BE2C (cell line): ENCODE measurements around the gene LORICRIN.

Experiments
- DNase-seq: peaks from one replicate; pipeline ENCODE4 v3.0.0-alpha.2; 2020
- H3K27me3 ChIP-seq: fragments of 250-450 bp; sonication (Bioruptor Pico); 2 replicates; pipeline ENCODE4 v1.5.1; 2020; ENCODE audit warnings: mild to moderate bottlenecking
- H3K36me3 ChIP-seq: fragments of 250-450 bp; sonication (Bioruptor Pico); 2 replicates; pipeline ENCODE4 v1.5.1; 2020; ENCODE audit warnings: mild to moderate bottlenecking
- H3K4me1 ChIP-seq: fragments of 250-450 bp; sonication (Bioruptor Pico); 2 replicates; pipeline ENCODE4 v1.5.1; 2020
- H3K4me3 ChIP-seq: 2 replicates; pipeline ENCODE4 v1.5.1; 2011; ENCODE audit warnings: low read depth, low read length
- H3K9me3 ChIP-seq: fragments of 250-450 bp; sonication (Bioruptor Pico); 2 replicates; pipeline ENCODE4 v1.5.1; 2020
- TF ChIP-seq, protein P1 (sequence below): IDR thresholded peaks from 2 replicates; pipeline ENCODE4 v1.5.1; 2012; ENCODE audit warnings: mild to moderate bottlenecking, low read depth, low read length

LORICRIN gene

DNA sequence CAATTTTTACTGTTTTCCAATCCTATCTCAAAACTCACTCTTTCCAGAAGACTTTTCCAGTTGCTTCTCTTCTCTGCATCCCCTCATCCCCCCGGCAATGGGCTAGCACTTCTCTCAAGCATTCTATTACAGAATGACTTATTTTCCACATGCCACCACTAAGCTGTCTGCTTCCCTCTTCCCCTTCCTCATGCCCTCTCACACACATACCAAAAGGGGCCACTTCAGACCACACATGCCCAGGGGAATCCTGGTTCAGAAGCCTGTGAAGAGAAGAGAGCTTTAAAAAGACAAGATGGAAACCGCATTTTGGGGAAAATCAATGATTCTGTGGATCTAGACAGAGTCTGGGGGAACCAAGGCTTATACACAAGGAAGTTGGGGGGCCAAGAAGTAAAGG lies 8.4 kb upstream of the LORICRIN start:
- no peaks in the 10 kb centered on the region for H3K9me3 ChIP-seq
- TF ChIP-seq, protein P1, sequence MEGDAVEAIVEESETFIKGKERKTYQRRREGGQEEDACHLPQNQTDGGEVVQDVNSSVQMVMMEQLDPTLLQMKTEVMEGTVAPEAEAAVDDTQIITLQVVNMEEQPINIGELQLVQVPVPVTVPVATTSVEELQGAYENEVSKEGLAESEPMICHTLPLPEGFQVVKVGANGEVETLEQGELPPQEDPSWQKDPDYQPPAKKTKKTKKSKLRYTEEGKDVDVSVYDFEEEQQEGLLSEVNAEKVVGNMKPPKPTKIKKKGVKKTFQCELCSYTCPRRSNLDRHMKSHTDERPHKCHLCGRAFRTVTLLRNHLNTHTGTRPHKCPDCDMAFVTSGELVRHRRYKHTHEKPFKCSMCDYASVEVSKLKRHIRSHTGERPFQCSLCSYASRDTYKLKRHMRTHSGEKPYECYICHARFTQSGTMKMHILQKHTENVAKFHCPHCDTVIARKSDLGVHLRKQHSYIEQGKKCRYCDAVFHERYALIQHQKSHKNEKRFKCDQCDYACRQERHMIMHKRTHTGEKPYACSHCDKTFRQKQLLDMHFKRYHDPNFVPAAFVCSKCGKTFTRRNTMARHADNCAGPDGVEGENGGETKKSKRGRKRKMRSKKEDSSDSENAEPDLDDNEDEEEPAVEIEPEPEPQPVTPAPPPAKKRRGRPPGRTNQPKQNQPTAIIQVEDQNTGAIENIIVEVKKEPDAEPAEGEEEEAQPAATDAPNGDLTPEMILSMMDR = no peak
- H3K27me3 ChIP-seq = no peaks in the 10 kb centered on the region; the same call in 1 of the 2 replicates

DNA sequence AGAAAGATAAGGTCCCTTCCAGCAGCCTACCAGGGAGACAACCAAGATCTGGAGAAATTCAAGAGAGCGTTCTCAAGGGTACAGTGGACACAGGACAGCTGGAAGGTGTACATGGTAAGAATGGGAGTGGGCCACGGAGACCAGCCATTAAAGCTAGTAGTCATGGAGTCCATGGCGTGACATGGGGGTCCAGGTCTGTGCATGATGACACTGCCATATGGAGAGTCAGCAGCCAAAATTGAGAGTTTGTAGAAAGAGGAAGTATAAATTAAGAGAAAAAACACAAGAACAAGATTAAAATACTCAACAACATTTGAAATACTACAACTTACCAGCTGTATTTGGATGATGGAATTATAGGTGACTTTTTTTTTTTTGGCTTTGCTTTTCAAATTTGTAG lies 7.9 kb upstream of the LORICRIN start:
- no peak overlapping the region for H3K4me3 ChIP-seq
- DNase-seq = no peak
- H3K36me3 ChIP-seq = no peaks in the 10 kb centered on the region
- no peaks in the 10 kb centered on the region for H3K4me1 ChIP-seq
- no peaks in the 10 kb centered on the region; the same call in 1 of the 2 replicates for H3K27me3 ChIP-seq
- TF ChIP-seq, protein P1 = no peak
- no peaks in the 10 kb centered on the region for H3K9me3 ChIP-seq

More for the DNA sequence above, 8.4 kb upstream of the LORICRIN start:
- no peak for DNase-seq
- Histone ChIP-seq H3K36me3 (no peaks in the 10 kb centered on the region), H3K4me1 (no peaks in the 10 kb centered on the region), H3K4me3 (no peak overlapping the region)

DNA sequence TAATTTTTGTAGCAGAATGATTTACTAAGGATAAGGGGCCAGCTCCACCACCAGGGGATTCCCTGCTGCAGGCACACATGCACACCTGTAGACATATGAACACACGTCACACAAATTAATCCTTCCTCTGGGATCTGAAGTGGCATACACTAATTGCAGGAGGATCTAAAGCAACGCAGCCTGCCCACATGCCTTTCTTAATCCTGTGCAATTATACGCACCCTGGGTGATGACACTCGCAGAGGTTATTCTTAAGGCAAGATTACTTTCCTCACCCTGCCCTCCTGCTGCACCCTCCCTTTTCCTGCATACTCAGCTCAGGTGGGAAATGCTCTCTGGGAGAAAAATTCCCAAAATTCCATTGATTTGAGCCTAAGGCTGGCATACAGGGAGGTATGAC lies 7.5 kb upstream of the LORICRIN start:
- Histone ChIP-seq H3K4me3 (no peak overlapping the region), H3K4me1 (no peaks in the 10 kb centered on the region), H3K36me3 (no peaks in the 10 kb centered on the region), H3K27me3 (no peaks in the 10 kb centered on the region; the same call in 1 of the 2 replicates), H3K9me3 (no peaks in the 10 kb centered on the region)
- DNase-seq = no peak
- TF ChIP-seq, protein P1 = no peak

DNA sequence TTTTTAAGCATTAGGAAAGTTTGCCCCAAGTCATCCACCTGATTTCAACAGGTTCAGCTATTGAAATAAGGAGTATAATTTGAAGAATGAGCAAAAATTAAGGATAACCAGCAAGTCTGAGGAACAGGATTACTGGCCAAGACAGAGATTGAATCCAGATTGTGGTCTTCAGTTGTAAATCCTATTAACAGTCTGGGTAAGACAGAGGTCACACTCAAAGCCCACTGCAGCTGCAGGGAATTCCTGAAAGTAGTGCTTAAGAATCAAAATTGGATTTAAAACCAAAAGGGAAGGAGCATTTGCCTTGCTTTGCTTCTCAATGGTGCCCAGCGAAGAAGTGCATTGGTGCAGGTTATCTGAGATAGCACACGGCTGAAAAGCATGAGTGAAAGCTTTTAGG lies 6.4 kb upstream of the LORICRIN start:
- Histone ChIP-seq H3K4me1 (no peaks in the 10 kb centered on the region), H3K27me3 (no peaks in the 10 kb centered on the region), H3K9me3 (no peaks in the 10 kb centered on the region), H3K4me3 (no peak overlapping the region), H3K36me3 (no peaks in the 10 kb centered on the region)
- DNase-seq = no peak
- TF ChIP-seq, protein P1 = no peak

DNA sequence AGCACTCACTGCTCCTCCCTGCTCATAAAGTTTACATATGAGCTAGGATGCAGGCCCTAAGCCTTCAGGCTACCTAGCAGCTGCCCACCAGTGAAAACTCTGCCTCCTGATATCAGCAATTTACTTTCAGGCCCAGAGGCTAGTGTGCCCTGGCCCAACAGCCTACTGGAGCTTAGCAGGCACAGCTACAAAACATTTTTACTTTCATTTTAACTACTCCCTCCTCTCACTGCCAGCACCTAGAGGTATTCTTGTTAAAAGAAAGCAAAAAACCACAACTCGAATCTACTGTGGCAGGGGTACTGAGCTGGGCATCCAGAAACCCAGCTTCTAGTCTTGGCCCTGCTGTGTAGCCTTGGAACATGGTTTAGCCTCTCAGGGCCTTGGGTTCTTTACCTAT lies 5.8 kb upstream of the LORICRIN start:
- no peak overlapping the region for H3K4me3 ChIP-seq
- H3K36me3 ChIP-seq = no peaks in the 10 kb centered on the region
- no peaks in the 10 kb centered on the region for H3K9me3 ChIP-seq
- no peak for DNase-seq
- TF ChIP-seq, protein P1 = no peak
- 0 out of 2 replicates have a peak, but pooled peaks cover under 1% of the 10 kb centered on the region for H3K27me3 ChIP-seq
- no peaks in the 10 kb centered on the region for H3K4me1 ChIP-seq

DNA sequence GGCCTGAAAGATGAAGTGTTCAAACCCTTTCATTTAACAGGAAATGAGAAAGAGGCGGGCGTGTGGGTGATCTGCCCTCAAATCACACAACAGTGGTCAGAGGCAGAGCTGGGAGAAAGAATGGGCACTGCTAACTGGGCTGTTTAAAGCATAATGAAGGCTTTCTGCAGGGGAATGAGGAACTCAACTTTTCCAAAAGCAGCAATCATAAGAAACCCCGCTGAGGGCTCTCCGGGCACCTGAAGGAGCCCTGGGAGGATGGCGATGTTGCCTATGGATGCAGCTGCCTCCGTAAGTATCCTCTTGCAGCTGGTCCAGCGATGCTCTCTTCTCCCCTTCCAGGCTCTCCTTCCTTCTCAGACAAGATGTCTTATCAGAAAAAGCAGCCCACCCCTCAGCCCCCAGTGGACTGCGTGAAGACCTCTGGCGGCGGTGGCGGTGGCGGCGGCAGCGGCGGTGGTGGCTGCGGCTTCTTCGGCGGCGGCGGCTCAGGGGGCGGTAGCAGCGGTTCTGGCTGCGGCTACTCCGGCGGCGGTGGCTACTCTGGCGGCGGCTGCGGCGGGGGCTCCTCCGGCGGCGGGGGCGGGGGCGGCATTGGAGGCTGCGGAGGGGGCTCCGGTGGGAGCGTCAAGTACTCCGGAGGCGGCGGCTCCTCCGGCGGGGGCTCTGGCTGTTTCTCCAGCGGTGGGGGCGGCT lies 1.2 kb downstream of the LORICRIN start:
- H3K4me1 ChIP-seq = no peaks in the 10 kb centered on the region
- H3K4me3 ChIP-seq = no peak overlapping the region
- no peaks in the 10 kb centered on the region for H3K9me3 ChIP-seq
- TF ChIP-seq, protein P1 = no peak
- H3K36me3 ChIP-seq = no peaks in the 10 kb centered on the region
- DNase-seq = no peak
- peaks cover 61% of the 10 kb centered on the region for H3K27me3 ChIP-seq
